NCI-H510A treated with DMSO at 0.1 percent for 48 hours (cell line): Measurements from ENCODE around the gene FEM1C.

Experiments
- DNase-seq: peaks from one replicate; lab custom pipeline; 2025; lab: John Stamatoyannopoulos, UW

Gene FEM1C

DNA sequence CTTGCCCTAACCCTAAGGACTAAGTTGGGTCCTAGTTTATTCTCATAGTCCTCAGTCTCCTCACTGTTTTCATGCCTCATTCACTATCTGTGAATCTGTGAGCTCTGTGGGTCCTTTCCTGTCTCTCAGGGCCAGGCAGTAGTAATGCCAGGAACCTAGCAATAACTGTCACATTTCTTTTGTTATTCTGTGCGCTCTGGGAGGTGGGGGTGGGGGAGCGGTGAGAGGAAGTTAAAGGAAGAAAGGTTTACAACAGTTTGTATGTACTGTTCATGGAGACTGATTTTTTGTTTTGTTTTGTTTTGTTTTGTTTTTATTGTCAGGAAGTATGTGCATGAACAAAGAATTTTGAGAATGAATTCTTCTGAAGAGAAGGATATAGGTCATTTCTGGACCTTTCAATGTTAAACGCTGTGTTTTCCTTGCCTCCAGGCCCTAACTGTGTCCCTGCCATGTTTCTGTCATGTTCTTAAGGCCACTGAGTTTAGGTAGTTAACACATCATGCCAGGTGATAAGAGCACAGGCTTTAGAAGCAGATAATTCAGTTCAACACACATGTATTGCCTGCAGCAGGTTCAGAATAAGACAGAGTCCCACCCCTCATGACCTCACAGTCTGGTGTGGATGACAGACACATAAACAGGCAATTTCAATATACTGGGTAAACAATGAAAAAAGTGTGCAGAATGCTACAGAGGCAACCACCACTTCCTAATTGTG is 13.3 kb upstream of the FEM1C start:
- no peak for DNase-seq

DNA sequence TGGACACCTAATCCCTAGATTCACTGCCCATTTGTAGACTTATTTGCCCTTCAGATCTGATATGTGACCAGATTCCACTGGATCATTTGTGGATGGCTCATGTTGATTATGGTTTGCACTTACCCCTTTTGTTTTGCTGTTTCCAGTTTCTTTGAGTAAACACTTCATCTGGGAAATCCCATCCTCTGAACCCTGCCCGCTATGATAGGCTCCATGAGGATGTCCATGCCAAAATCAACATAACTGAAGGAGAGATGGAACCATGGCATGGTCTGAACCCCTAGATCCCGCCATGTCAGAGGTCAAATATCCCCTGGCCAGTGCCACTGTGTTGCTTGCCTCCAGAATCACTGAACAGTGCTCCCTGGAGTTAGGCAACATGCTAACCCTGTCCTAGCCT is 11.7 kb upstream of the FEM1C start:
- no peak for DNase-seq

DNA sequence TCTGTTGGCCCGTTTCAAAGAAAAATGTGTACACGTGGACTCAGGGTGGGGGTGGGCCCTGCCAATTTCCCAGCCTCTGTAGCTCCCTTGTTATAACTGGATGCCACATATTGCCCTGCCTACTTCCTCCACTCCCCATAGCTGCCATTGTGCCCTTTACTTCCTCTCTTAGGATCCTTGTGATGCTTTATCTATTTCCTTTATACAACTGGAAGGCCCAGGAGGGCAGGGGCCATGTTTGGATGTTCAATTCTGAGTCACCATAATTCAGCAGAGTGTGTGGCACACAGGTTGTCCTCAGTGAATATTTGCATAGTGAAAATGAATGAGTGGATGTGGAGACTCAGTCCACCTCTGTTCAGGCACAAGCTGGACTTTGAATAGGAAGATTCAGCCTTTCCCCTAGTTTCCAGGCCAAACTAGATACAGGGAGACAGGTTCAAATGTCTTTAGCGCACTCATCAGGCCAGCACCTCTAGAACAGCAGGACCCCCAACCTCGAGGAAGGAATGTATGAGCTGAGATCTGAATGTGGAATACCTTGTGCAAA is 10.6 kb upstream of the FEM1C start:
- DNase-seq: no peak

DNA sequence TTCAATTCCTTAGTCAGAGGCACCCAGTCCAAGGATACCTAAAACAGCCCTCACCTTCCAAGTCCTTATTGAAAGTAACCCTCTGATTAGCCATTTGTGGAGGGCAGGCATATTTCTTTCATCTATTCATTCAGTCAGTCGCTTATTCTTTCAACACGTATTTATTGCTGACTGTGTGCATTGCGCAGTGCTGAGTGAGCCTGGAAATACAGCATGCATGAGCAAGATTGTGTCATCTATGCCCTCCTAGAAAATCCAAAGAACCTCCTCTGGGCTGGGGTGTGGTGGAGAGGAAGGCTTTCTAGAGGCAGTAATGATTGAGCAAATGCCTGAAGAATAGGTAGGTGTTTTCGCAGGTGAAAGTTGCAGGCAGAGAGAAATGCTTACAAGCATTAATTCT is 8.5 kb upstream of the FEM1C start:
- DNase-seq: no peak

GRCh38 chr5:115551415-115551814 is 6.8 kb upstream of the FEM1C start:
- DNase-seq: no peak

DNA sequence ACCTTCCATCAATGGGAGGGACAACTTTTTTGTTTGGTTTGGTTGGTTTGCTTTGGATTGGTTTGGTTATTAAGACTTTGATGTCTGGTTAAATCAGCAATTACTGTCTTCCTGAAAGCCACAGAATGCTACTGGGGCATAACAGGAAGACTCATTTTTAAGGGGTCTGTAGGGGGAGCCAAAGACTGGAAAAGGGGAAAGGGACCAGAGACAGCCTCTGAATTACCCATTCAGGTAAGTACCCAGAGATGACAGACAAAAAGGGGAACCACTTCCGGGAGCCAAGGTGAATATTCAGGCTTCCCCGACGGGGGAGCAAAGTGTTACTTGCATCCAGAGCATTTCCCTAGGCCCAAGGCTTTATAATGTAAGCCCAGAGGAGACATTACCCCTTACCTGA is 4.6 kb upstream of the FEM1C start:
- no peak for DNase-seq

DNA sequence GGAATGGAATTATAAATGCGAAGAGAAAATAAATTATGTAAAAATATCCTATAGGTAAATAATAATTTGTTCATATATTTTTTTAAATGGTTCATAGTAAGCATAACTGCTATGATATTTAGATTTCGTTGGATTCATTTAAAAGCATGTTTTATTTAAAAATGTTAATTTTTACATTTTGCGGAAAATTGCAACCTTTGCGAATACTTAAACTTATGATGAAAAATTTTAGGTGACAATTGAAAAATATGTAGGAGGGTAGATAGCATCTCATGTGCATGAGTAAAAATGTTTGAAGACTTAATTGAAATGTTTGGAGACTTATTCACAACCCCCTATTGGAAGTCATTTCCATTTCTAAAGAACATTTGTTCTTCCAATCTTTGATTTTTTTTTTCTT is 4.1 kb upstream of the FEM1C start:
- no peak for DNase-seq

- no peak for DNase-seq
Observed at GRCh38 chr5:115545351-115545882, 842 bp upstream of the FEM1C start.

GRCh38 chr5:115544043-115544435 is 536 bp downstream of the FEM1C start:
- DNase-seq: peak; percentile 62

GRCh38 chr5:115543365-115544042 is 1.1 kb downstream of the FEM1C start:
- peak; percentile 62 for DNase-seq

DNA sequence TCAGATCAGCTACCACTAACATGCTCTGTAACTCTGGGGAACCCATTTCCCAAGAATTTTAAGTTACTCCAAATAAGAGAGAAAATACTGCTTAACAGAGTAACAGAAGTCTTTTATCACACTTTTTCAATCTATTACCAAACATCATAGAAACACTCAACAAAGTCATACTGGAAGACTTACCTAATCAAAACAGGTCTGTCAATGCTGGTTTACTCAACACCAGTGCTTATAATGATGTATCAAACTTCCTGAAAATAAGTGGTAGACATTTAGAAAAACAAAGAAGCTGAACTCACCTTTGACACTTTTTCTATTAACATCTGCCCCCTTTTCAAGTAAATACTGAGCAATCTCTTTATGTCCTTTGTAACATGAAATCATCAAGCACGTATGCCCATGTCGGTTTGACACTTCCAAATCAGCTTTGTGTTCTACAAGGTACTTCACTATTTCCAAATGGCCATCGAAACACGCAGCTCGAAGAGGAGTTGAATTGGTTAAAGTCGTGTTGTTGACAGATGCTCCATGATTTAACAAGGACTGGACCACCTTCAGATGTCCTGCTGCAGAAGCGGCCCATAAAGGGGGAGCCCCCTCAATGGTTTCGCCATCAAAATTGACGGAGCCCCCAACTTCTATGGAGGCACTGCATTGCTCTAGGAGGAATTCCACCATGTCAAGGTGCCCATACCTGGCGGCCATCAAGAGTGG is 1.8 kb downstream of the FEM1C start:
- DNase-seq: no peak

GRCh38 chr5:115542086-115542485 is 2.5 kb downstream of the FEM1C start:
- DNase-seq: peak; percentile 2

GRCh38 chr5:115541611-115542010 is 3.0 kb downstream of the FEM1C start:
- no peak for DNase-seq

- DNase-seq: no peak
Observed at GRCh38 chr5:115535479-115536035, 9.0 kb downstream of the FEM1C start.

- DNase-seq: no peak
Observed at GRCh38 chr5:115532517-115532916, 12.1 kb downstream of the FEM1C start.

DNA sequence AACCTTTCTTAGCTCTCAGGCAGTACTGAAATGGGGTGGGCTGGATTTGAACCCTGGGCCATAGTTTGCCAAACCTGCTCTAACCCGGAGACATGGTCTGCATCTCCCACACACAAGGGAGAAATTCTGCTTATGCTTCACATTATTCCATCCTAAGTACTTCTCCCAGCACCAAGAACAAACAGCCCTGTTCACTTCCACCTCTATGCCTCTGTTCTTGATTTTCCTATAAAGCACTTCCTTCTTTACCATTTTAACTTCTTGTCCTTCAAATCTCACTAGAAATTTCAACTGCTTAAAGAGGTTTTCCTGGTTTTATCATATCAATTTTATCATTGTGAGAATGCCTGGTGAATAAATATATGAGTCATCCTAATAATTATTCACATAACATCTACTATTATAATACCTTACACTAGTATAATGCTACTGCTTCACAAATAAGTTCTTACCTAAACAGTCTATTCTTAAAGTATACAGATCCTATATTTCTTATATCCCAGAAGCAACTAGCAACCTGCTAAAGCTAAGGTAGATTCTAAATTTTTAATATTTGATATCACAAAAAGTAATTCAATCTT is 12.7 kb downstream of the FEM1C start:
- DNase-seq: no peak

- DNase-seq: no peak
Observed at GRCh38 chr5:115531380-115531779, 13.2 kb downstream of the FEM1C start.

DNA sequence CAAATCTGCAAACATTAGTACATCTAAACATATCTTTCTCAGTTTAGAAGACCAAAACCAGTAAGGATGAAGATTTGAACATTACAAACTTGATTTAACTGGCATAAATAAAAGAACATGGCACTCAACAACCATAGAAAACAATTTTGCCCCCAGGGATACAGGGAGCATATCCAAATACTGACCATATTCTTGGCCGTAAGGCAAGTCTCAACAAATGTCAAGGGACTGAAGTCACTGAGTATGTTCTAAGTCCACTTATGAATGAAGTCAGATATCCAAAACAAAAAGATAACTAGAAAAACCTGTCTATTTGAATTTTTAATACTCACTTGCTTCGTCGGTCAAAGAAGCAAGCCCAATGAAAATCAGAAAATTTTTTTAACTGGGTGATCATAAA is 14.1 kb downstream of the FEM1C start:
- no peak for DNase-seq

DNA sequence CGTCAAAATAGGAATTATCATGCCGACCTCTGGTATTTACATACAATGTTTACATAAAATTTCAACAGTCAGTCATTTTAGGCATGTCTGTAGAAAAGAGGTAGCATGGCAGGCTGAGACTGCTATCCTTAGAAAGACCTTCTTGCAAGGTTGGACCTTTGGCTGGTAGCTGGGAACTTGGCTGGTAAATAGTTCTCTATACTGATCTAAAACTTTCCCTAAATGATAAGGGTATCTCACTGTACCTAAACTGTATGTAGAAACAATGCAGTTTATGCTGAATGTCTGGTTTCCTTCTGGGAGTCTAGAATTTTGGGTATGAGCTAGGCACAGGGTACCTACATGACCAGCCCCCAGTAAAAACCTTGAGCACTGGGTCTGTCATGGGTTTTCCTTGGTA is 18.0 kb downstream of the FEM1C start:
- DNase-seq: no peak

DNA sequence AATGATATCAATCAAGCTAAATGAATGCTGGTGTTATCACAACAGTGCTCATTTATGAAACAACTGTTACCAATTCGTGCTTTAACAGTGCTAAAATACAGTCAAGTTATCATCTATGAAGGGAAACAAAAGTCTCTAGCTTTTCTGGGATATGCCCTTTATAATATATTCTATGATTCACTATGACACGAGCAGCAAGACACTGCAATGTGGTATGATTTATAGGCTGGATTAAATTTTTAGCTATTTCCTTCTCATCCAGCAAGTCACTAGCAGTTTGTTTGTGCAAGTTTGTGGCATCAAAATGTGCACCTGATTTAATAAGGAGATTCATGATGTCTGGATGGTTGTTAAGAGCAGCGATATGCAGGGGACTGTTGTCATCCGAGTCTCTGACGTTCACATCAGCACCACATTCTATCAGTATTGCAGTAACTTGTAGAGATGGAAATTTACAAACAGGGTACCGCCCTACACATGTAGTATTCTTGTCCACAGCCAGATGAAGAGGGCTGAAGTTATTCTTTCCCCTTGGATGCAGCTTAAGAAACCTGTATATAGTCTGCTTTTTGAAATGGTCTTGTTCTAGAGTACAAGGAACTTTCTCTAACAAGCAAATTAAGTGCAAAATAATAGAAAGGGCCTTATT is 20.3 kb downstream of the FEM1C start:
- no peak for DNase-seq

DNA sequence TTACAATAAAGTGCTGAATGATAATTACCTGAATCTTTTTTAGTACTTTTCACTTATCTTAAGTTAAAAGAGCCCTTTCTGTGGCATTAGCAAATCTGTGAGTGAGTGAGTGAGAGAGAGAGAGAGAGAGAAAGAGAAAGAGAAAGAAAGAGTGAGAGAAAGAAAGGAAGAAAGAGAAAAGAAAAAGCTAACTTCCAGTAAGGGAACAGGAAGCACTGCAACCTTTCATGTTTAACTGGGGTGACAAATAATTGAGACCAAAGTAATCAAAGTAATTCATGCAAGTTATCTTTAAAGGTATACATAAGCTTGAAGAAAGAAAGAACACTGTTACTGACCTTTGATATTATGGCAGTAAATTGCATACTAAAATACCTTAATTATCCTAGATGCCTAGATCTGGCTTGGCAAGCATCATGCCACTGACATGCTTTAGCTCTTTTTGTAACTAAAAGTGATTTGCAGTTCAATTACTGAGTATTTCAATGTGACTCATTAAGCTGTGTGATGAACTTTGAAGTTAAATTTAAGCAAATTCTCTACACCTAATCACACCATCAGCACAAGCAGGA is 21.7 kb downstream of the FEM1C start:
- DNase-seq: no peak
